ENCODE measurements around the gene ZNF554. TPM values are rescaled to one million over a fixed set of nuclear protein-coding genes. Genes with fewer than 3 reads are reported as not detected.

Gene ZNF554
- total RNA-seq, 1 donor from 2014 or later: 11.0 TPM

DNA sequence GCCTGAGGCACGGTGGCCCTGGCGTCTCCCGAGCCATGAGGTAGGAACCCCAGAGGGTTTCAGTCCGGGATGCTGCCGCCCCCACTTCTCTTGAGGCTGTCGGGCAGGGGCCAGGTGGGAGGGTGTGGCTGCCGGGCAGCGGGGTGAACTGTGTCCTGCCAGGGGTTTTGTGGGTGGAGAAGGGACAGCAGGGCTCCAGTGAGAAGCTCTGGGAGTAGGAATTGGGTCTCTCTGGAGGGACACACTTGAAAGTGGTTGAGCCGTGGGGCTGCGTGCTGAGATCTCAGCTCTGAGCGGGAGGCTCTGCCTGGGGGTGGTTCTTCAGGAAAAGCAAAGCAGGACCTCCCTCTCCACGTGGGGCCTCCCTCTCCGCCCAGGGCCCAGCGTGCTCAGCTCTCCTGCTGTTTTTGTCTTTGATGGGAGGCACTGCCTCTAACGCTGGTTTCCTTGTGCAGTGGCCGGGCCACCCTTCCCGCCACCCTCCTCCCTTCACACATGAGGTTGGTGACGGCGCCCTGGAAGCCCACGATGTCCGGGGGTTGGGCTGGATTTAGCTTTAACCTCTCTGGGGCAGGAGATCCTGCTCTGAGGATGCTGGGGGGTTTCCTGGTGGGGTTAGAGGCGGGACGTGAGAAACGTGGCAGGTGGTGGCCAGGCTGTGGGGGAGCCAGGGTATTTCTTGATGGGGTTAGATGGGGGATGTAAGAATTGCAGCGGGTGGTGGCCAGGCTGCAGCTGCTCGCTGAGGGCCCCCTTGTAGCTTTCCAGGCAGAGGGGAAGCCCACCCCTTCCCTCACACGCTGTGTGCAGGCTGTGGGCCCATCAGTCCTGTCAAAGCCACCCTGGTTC, 15.3 kb upstream of the ZNF554 start:
- Histone ChIP-seq H3K4me2 (no peak overlapping the region), H3K4me1 (no peaks in the 10 kb centered on the region), H3K27me3 (no peaks in the 10 kb centered on the region), H3K79me2 (ENCODE audit: low read depth) (no peaks in the 10 kb centered on the region), H3K9me3 (ENCODE audit: low read depth) (no peaks in the 10 kb centered on the region), H2AFZ (replicated peaks) (no peak overlapping the region), H3K9ac (no peak overlapping the region), H3K36me3 (no peaks in the 10 kb centered on the region), H3F3A (ENCODE audit: low read depth) (no peaks in the 10 kb centered on the region), H3K27ac (no peak overlapping the region), H4K20me1 (ENCODE audit: low read depth) (peaks cover 12% of the 10 kb centered on the region), H3K4me3 (no peak overlapping the region)
- Mint-ChIP-seq H3K36me3 (peaks cover 17% of the 10 kb centered on the region), H3K27me3 (ENCODE audit: insufficient read depth, low read depth) (peaks cover 4% of the 10 kb centered on the region), H3K9me3 (no peaks in the 10 kb centered on the region), H3K4me1 (no peaks in the 10 kb centered on the region), H3K4me3 (no peak overlapping the region), H3K27ac (no peak overlapping the region)
- DNase-seq (ENCODE audit: low spot score): no peak
- TF ChIP-seq CTCF (IDR thresholded peaks at IDR 0.05) (no peak), EZH2phosphoT487 (IDR thresholded peaks at IDR 0.05) (no peak), EZH2 (IDR thresholded peaks at IDR 0.05) (no peak)

DNA sequence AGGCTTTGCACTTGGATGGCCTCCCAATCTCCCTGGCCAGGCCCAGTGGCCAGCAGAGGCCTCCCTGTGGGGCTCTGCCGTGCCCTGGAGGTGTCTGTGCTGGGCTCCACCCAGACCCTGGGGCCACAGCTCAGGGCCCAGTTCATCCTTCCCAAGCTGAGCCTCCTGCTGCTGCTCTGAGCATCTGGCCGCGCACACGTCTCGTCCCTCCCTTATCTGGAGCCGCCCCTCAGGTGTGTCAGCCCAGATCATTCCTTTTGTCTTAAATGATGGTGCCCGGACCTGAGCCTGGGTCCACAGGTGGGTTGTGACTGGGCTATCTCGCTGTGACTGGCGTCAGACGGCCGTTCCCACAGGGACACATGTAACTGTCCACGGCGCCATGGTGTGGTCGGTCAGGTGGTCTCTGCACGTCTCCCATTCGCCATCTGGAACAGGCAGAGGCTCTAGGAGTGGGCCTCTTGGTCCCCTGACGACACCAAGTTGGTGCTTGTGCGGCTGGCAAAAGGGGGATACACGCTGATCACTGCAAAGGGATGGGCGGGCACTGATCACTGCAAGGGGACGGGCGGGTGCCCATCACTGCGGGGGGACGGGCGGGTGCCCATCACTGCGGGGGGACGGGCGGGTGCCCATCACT, 14.3 kb upstream of the ZNF554 start:
- H3K36me3 ChIP-seq: no peaks in the 10 kb centered on the region

DNA sequence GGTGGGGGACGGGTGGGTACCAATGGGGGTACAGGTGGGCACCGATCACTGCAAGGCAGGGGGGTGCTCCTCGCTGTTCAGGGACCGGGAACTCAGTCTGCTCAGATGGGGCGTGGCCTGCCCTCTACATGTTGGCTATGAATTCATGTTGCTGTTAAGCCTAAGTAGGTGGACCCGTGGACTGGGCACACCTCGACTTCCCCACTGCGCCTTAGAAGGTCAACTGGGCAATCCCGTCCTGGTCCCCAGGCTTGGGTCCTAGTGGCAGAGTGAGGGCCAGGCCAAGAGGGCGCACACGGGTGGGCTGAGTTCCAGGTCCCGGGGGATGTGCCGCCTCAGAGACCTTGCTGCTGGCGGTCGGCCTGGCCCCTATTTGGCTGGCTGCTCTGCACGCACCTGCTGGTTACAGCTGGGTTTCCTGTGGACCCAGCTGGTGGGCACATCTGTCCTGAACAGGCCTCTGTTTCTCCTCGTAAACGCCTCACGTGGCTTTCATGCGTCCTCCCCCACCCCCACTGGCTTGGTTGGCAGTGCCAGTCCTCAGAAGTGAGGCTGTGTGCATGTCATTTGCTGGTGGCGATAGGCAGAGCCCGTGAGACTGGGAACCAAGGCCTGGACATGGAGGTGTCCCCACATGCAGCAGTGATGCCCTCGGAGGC, 13.5 kb upstream of the ZNF554 start:
- Histone ChIP-seq H3F3A (ENCODE audit: low read depth) (no peaks in the 10 kb centered on the region), H3K4me3 (no peak overlapping the region), H3K9ac (no peak overlapping the region), H3K79me2 (ENCODE audit: low read depth) (no peaks in the 10 kb centered on the region), H3K27ac (no peak overlapping the region), H3K4me2 (no peak overlapping the region), H2AFZ (replicated peaks) (no peak overlapping the region), H3K9me3 (ENCODE audit: low read depth) (no peaks in the 10 kb centered on the region), H3K4me1 (no peaks in the 10 kb centered on the region), H3K36me3 (no peaks in the 10 kb centered on the region), H4K20me1 (ENCODE audit: low read depth) (peaks cover 12% of the 10 kb centered on the region), H3K27me3 (no peaks in the 10 kb centered on the region)
- DNase-seq (ENCODE audit: low spot score): no peak
- no peaks in the 10 kb centered on the region for H3K9me3 Mint-ChIP-seq
- peaks cover 17% of the 10 kb centered on the region for H3K36me3 Mint-ChIP-seq
- no peak for TF ChIP-seq EZH2phosphoT487 (IDR thresholded peaks at IDR 0.05)
- H3K4me3 Mint-ChIP-seq: no peak overlapping the region
- no peak overlapping the region for H3K27ac Mint-ChIP-seq
- H3K27me3 Mint-ChIP-seq (ENCODE audit: insufficient read depth, low read depth): peaks cover 4% of the 10 kb centered on the region
- no peaks in the 10 kb centered on the region for H3K4me1 Mint-ChIP-seq

More for the DNA sequence above, 14.3 kb upstream of the ZNF554 start:
- no peaks in the 10 kb centered on the region for H3K4me1 Mint-ChIP-seq
- no peak for DNase-seq (ENCODE audit: low spot score)
- Histone ChIP-seq H3K4me3 (no peak overlapping the region), H3K9ac (no peak overlapping the region), H3F3A (ENCODE audit: low read depth) (no peaks in the 10 kb centered on the region), H3K27me3 (no peaks in the 10 kb centered on the region), H3K4me2 (no peak overlapping the region), H3K4me1 (no peaks in the 10 kb centered on the region), H2AFZ (replicated peaks) (no peak overlapping the region), H3K79me2 (ENCODE audit: low read depth) (no peaks in the 10 kb centered on the region), H3K27ac (no peak overlapping the region), H3K9me3 (ENCODE audit: low read depth) (no peaks in the 10 kb centered on the region), H4K20me1 (ENCODE audit: low read depth) (peaks cover 12% of the 10 kb centered on the region)
- H3K27ac Mint-ChIP-seq: no peak overlapping the region
- peak overlapping the region; percentile 55 for H3K4me3 Mint-ChIP-seq
- H3K27me3 Mint-ChIP-seq (ENCODE audit: insufficient read depth, low read depth): peaks cover 4% of the 10 kb centered on the region
- TF ChIP-seq CTCF (IDR thresholded peaks at IDR 0.05) (no peak), EZH2phosphoT487 (IDR thresholded peaks at IDR 0.05) (no peak), EZH2 (IDR thresholded peaks at IDR 0.05) (no peak)
- H3K9me3 Mint-ChIP-seq: no peaks in the 10 kb centered on the region
- peaks cover 17% of the 10 kb centered on the region for H3K36me3 Mint-ChIP-seq

All from neural progenitor cell (in vitro differentiated cells).